Measurements from ENCODE around the gene TTC6.

Gene TTC6

GRCh38 chr14:37625597-37626595 is 30.5 kb downstream of the TTC6 start:
- no peaks in the 10 kb centered on the region for H3K27me3 ChIP-seq (replicated peaks; ENCODE audit: control insufficient read depth, insufficient read depth, low read length, poor library complexity, severe bottlenecking)
- no peaks in the 10 kb centered on the region for H3K4me1 ChIP-seq (ENCODE audit: control insufficient read depth, insufficient read depth, low read length, poor library complexity, severe bottlenecking)
- H3K4me3 ChIP-seq (ENCODE audit: insufficient read depth, low read depth, low read length, poor library complexity, severe bottlenecking), result no peak overlapping the region
- H3K36me3 ChIP-seq (ENCODE audit: control insufficient read depth, insufficient read depth, low read length), result no peaks in the 10 kb centered on the region
- no peak overlapping the region for H3K27ac ChIP-seq (ENCODE audit: insufficient read depth, low read length, poor library complexity, severe bottlenecking)
- H3K9me3 ChIP-seq (ENCODE audit: control insufficient read depth, low read length), result no peaks in the 10 kb centered on the region
- no peak for DNase-seq

- H3K27ac ChIP-seq (ENCODE audit: insufficient read depth, low read length, poor library complexity, severe bottlenecking), result no peak overlapping the region
- H3K4me3 ChIP-seq (ENCODE audit: insufficient read depth, low read depth, low read length, poor library complexity, severe bottlenecking), result no peak overlapping the region
- no peaks in the 10 kb centered on the region for H3K27me3 ChIP-seq (replicated peaks; ENCODE audit: control insufficient read depth, insufficient read depth, low read length, poor library complexity, severe bottlenecking)
- no peak for DNase-seq
- no peaks in the 10 kb centered on the region for H3K4me1 ChIP-seq (ENCODE audit: control insufficient read depth, insufficient read depth, low read length, poor library complexity, severe bottlenecking)
- no peaks in the 10 kb centered on the region for H3K36me3 ChIP-seq (ENCODE audit: control insufficient read depth, insufficient read depth, low read length)
- H3K9me3 ChIP-seq (ENCODE audit: control insufficient read depth, low read length), result no peaks in the 10 kb centered on the region
Measured at GRCh38 chr14:37637341-37637740, 41.9 kb downstream of the TTC6 start.

DNA sequence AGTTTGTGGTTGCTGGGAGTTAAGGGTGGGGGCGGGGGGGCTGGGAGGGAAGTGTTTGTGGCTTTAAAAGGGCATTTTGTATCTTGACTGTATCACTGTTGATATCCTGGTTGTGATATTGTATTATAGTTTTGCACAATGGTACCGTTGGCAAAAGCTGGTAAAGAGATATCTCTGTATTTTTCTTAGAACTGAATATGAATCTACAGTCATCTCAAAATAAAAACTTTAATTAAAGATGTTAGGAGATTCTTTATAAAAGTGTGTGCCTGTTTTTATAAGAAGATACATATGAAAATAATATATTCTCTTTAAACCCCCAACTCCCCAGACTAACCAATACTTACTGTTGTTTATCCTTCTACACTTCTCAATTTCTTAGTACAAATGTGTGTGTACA is 43.2 kb downstream of the TTC6 start:
- no peaks in the 10 kb centered on the region for H3K27me3 ChIP-seq (replicated peaks; ENCODE audit: control insufficient read depth, insufficient read depth, low read length, poor library complexity, severe bottlenecking)

DNA sequence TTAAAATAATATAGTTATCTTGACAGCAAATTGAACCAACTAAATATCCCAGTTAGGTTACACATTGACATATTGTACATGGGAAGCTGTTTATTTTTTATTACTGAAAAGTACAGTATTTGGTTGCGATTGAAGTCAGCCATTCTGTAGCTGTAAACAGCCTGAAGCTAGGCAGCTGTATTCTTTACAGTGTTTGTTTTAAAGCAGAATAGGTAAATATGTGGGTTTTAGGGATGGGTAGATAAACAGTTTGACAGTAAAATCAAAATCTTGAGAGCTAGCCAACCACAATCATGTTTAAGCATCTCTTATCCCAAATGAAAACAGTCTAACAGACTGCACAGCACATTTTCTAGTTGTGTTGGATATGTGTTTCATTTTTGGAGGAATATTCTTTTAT is 45.7 kb downstream of the TTC6 start:
- Histone ChIP-seq H3K4me1 (ENCODE audit: control insufficient read depth, insufficient read depth, low read length, poor library complexity, severe bottlenecking) (no peaks in the 10 kb centered on the region), H3K9me3 (ENCODE audit: control insufficient read depth, low read length) (no peaks in the 10 kb centered on the region), H3K27me3 (replicated peaks; ENCODE audit: control insufficient read depth, insufficient read depth, low read length, poor library complexity, severe bottlenecking) (no peaks in the 10 kb centered on the region), H3K36me3 (ENCODE audit: control insufficient read depth, insufficient read depth, low read length) (no peaks in the 10 kb centered on the region), H3K27ac (ENCODE audit: insufficient read depth, low read length, poor library complexity, severe bottlenecking) (no peak overlapping the region), H3K4me3 (ENCODE audit: insufficient read depth, low read depth, low read length, poor library complexity, severe bottlenecking) (no peak overlapping the region)
- DNase-seq, result no peak

More for the DNA sequence above, 43.2 kb downstream of the TTC6 start:
- no peak overlapping the region for H3K27ac ChIP-seq (ENCODE audit: insufficient read depth, low read length, poor library complexity, severe bottlenecking)
- no peaks in the 10 kb centered on the region for H3K4me1 ChIP-seq (ENCODE audit: control insufficient read depth, insufficient read depth, low read length, poor library complexity, severe bottlenecking)
- H3K9me3 ChIP-seq (ENCODE audit: control insufficient read depth, low read length), result no peaks in the 10 kb centered on the region
- no peak for DNase-seq
- H3K36me3 ChIP-seq (ENCODE audit: control insufficient read depth, insufficient read depth, low read length), result no peaks in the 10 kb centered on the region
- no peak overlapping the region for H3K4me3 ChIP-seq (ENCODE audit: insufficient read depth, low read depth, low read length, poor library complexity, severe bottlenecking)

- Histone ChIP-seq H3K27me3 (replicated peaks; ENCODE audit: control insufficient read depth, insufficient read depth, low read length, poor library complexity, severe bottlenecking) (no peaks in the 10 kb centered on the region), H3K27ac (ENCODE audit: insufficient read depth, low read length, poor library complexity, severe bottlenecking) (no peak overlapping the region), H3K36me3 (ENCODE audit: control insufficient read depth, insufficient read depth, low read length) (no peaks in the 10 kb centered on the region), H3K4me1 (ENCODE audit: control insufficient read depth, insufficient read depth, low read length, poor library complexity, severe bottlenecking) (no peaks in the 10 kb centered on the region), H3K4me3 (ENCODE audit: insufficient read depth, low read depth, low read length, poor library complexity, severe bottlenecking) (no peak overlapping the region), H3K9me3 (ENCODE audit: control insufficient read depth, low read length) (no peaks in the 10 kb centered on the region)
- DNase-seq, result no peak
Measured at GRCh38 chr14:37642125-37642524, 46.7 kb downstream of the TTC6 start.

GRCh38 chr14:37643701-37644100 is 48.3 kb downstream of the TTC6 start:
- H3K27me3 ChIP-seq (replicated peaks; ENCODE audit: control insufficient read depth, insufficient read depth, low read length, poor library complexity, severe bottlenecking), result no peaks in the 10 kb centered on the region

More at GRCh38 chr14:37643701-37644100, 48.3 kb downstream of the TTC6 start:
- Histone ChIP-seq H3K4me3 (ENCODE audit: insufficient read depth, low read depth, low read length, poor library complexity, severe bottlenecking) (no peak overlapping the region), H3K4me1 (ENCODE audit: control insufficient read depth, insufficient read depth, low read length, poor library complexity, severe bottlenecking) (no peaks in the 10 kb centered on the region), H3K9me3 (ENCODE audit: control insufficient read depth, low read length) (no peaks in the 10 kb centered on the region), H3K27ac (ENCODE audit: insufficient read depth, low read length, poor library complexity, severe bottlenecking) (no peak overlapping the region), H3K36me3 (ENCODE audit: control insufficient read depth, insufficient read depth, low read length) (no peaks in the 10 kb centered on the region)
- no peak for DNase-seq
